Stimulated activated CD4-positive, alpha-beta T cell treated with anti-CD3 and anti-CD28 coated beads, TNF-alpha, amount 100 ng/mL, for 4 hours (primary cell): ENCODE data around the gene AGAP3.
A peak's percentile ranks its signal among the peaks of the same experiment; 100 is the strongest.

Experiments used
- DNase-seq, 3 experiments: peaks; one replicate each; pipeline ENCODE4 v3.0.0-alpha.2; 2020; ENCODE audit warnings: low read depth in 3 of 3

Gene AGAP3

GRCh38 chr7:151123158-151123821 lies 37.0 kb downstream of the AGAP3 start:
- no peak for DNase-seq

GRCh38 chr7:151123822-151124464 lies 37.7 kb downstream of the AGAP3 start:
- DNase-seq = peak; percentile 62 to 71 (median 67)

DNA sequence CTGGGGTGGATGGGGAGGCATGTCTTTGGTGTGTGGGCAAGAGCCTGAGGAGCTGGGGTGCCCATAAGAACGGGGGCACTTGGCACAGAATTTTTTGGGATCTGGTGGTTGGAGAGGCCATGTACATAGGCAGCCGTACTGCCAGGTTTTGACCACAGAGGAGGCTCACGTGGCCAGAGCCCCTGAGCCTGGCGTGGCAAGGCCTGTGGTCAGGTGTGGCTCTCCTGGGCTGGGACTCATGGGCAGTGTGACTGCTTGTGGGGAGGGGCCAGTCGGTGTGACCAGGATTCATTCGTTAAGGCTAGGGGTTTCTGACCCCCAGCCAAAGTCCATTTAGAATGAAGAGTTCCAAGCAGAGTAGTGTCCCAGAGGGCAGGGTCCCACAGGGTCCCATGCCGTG lies 38.2 kb downstream of the AGAP3 start:
- DNase-seq = no peak

- no peak for DNase-seq
These were observed 38.7 kb downstream of the AGAP3 start for GRCh38 chr7:151124899-151125399.

GRCh38 chr7:151125470-151125845 lies 39.2 kb downstream of the AGAP3 start:
- no peak for DNase-seq

GRCh38 chr7:151125846-151126481 lies 39.7 kb downstream of the AGAP3 start:
- no peak for DNase-seq

- DNase-seq = no peak
These were observed 40.3 kb downstream of the AGAP3 start for GRCh38 chr7:151126491-151127137.

- DNase-seq = no peak
These were observed 41.9 kb downstream of the AGAP3 start for GRCh38 chr7:151128144-151128543.

DNA sequence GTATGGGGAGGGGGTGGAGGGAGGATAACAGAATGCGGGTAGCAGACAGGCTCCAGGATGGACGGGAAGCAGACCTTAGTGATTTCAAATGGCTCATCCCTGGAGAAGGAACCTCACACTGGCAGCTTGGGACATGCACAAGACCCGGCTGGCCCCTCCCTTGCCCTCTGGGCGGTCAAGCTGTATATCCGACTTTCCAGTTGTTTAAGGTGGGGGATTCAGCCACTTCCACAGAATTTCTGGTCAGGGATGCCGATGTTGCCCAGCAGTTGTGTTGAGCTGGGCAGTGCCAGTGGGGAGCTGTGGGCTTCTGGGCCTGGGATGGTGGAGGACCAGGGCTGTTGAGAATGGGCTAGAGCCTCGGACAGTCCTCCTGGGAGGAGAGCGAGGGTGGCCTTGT lies 42.4 kb downstream of the AGAP3 start:
- DNase-seq = no peak

- no peak for DNase-seq
These were observed 43.1 kb downstream of the AGAP3 start for GRCh38 chr7:151129117-151129959.

DNA sequence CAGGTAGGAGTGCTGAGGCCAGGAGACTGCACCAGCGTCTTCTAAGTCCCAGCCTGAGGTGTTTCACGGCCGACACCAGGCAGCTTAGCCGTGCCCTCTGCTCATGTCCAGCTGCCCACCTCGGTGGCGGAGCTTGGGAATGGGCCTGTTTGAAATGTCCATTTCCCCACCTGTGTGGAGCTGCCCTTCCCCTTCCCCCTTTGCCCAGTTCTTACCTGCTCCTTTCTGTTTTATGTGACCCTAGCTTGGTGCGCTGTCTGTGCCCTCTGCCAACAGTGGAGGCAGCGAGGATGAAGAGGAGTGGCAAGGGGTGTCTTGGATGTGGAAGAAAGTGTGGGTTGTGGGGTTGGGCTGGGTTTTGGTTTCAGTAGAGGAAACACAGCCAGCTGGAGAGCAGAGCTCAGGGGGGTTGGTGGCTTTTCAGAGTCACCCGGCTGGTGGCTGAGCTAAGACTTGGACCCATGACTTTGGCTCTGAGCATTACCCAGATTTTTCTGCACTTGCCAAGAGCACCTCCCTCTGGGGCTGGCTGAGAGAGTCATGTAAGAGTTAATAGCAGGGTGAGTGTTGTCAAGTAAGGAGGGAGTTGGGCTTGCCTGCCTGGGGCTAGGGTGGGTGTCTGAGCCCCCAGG lies 43.8 kb downstream of the AGAP3 start:
- DNase-seq = no peak

GRCh38 chr7:151130741-151131157 lies 44.5 kb downstream of the AGAP3 start:
- DNase-seq = no peak

- DNase-seq = no peak
These were observed 44.9 kb downstream of the AGAP3 start for GRCh38 chr7:151131224-151131591.

DNA sequence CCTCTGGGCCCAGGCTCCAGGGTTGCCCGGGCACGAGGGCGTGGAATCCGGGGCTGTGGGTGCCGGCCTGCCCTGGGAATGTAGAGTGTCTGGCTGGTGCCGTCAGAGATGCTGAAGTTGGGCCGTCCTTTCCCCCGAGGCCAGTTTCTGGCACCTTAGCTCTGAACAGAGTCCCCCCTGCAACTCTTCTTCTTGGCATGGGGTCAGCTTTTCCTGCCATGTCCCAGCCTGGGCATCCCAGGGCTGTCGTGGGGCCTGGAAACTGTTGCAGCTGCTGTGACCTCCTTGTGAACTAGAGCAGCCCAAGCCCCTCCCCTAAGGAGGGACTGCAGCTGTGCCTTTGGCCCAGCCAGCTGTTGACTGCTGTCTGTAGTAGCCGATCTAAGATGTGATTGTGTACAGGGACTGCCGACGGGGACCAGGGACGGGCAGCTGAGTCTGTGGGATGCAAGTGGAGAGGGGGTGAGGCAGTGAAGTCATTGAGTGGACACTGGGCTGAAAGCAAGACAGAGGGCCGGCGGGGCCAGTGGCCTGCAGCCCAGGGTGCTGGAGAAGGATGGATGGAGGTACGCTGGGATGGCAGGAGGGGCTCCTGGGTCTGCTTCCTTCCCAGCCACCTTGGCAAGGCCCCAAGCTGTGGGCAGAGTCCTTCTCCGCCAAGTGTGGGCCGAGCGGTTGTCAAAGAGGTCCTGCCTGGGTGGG lies 45.5 kb downstream of the AGAP3 start:
- no peak for DNase-seq

- no peak for DNase-seq
These were observed 46.4 kb downstream of the AGAP3 start for GRCh38 chr7:151132461-151133205.

DNA sequence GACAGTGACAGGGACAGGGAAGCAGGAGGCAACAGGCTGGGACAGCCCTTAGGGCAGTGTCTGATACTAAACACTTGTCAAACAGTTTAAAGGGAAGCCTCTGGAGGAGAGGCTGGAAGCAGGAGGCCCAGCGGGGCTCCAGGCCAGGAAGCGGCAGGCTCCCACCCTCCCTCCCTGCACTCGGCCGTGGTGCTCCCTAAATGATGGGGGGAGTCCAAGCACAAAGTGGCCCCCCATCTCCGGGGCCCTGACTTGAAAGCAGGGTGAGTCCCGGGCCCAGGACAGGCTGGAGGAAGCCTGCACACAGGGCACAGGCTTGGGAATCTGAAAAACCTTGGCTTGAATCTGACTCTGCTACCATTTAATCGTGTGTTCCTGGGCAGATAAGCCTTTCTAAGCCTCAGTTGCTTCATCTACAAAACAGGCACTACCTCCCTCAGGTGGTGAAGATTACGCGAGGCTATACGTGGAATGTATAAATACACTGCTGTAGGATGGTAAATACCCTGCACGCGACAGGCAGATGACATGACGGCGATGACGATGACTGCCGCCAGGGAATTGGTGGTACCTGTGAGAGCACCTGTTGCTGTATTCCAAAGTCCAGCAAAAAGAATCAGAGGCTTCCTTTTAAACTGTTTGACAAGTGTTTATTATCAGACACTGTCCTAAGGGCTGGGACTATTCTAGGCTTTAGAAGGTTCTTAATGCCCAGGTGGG lies 47.2 kb downstream of the AGAP3 start:
- DNase-seq = no peak

DNA sequence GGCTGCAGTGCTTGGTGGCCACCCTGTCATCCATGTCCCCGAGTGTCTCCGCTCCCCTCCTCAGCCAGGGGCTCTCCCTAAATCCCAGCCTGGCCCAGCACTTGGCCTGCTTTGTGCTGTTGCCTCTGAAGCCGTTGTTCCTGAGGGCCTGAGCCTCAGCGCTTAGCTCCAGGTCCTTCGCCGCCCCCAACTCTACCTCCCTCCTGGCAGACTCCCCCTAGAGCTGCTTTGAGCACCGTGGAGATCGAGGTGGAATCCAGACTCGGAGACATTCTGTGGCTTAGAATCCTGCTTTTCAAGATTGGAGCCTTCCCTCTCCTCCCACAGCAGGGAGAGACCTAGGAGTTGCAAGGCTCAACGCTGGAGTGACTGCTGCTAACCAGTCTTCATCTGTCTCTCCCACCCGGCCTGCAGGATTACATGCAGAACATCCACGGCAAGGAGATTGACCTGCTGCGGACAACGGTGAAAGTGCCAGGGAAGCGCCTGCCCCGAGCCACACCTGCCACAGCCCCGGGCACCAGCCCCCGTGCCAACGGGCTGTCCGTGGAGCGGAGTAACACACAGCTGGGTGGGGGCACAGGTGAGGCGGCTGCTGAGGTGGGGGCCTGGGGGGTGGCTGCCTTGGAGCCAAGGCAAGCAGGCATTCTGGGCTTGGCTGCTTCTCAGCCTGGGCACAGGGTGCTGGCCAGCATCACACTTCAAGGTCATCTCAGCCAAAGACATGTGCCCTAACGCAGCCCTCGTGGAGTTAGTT lies 47.9 kb downstream of the AGAP3 start:
- DNase-seq = no peak

DNA sequence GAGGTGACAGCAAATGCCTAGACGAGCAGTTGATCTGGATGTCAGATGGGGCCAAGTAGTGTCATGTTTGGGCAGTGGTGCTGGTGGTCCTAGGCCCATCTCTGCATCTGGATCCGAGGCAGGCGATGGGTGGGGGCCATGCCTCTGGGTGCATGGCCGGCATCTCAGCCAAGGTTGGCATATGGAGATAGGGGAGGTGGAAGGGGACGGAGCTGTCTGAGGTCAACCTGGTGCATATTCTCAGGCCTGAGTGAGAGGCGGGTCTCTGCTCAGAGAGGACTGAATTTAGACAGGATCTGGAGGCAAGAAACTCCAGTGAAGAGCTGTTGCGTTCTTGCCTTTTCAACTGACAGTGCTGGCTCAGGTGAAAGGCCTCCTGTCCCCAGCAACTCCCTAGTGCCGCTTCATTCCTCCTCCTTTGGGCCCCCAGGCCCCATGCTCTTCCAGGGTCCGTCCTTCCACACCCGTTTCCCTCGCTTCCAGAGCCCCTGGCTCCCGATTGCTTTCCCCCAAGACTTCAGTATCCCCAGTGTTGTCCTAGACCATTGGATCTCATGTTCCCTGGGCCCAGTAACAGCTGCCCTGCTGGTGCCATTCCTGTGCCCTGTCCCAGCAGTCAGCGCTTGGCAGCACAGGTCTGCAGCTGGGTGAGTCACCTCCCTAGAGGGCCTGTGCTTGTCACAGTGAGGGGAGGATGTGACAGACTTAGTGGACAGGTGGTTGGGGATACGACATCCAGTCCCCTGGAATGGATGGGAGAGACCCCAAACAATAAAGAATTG lies 48.7 kb downstream of the AGAP3 start:
- DNase-seq = no peak
